Prostate gland (tissue), 2 donors: ENCODE data around the gene ZBTB37.

Experiments
- CTCF ChIP-seq, 4 experiments: fragments of 200-600 bp in 2 of 4; fragments of 450-650 bp in 2 of 4; sonication (generic) in 2 of 4; IDR thresholded peaks; 1 replicate in 3 of 4; 2 replicates in 1 of 4; pipeline ENCODE4 v1.5.1; 2016 to 2019; ENCODE audit warnings: antibody characterized with exemption in 4 of 4, mild to moderate bottlenecking in 2 of 4, moderate library complexity in 2 of 4
- POLR2A ChIP-seq: fragments of 450-650 bp; IDR thresholded peaks from one replicate; pipeline ENCODE4 v1.6.1; 2016; ENCODE audit warnings: antibody characterized with exemption, mild to moderate bottlenecking
- POLR2AphosphoS5 ChIP-seq: sonication (generic); formaldehyde crosslinking; IDR thresholded peaks from one replicate; pipeline ENCODE4 v1.6.1; 2017; ENCODE audit warnings: antibody characterized with exemption

GRCh38 chr1:173862769-173863223 is 5.4 kb upstream of the ZBTB37 start:
- TF ChIP-seq POLR2AphosphoS5 (no peak), CTCF (IDR thresholded peaks at IDR 0.05) (no peak), POLR2A (no peak)
